Hematopoietic multipotent progenitor cell treated with erythropoietin and hydrocortisone succinate and interleukin-3 and kit ligand, for 17 days (in vitro differentiated cells): ENCODE results near the gene ABHD8.

Experiments used
- DNase-seq: peaks from one replicate; pipeline ENCODE4 v3.0.0-alpha.2; 2015; ENCODE audit warnings: low spot score

Gene ABHD8

GRCh38 chr19:17333611-17334413 is 30.6 kb upstream of the ABHD8 start:
- no peak for DNase-seq

GRCh38 chr19:17332677-17333581 is 29.7 kb upstream of the ABHD8 start:
- DNase-seq = peak; percentile 71

GRCh38 chr19:17332360-17332676 is 29.1 kb upstream of the ABHD8 start:
- DNase-seq = no peak

GRCh38 chr19:17331045-17331558 is 27.9 kb upstream of the ABHD8 start:
- no peak for DNase-seq

- no peak for DNase-seq
Observed at GRCh38 chr19:17330262-17331044, 27.2 kb upstream of the ABHD8 start.

GRCh38 chr19:17329366-17330261 is 26.4 kb upstream of the ABHD8 start:
- no peak for DNase-seq

GRCh38 chr19:17328517-17329365 is 25.5 kb upstream of the ABHD8 start:
- DNase-seq = no peak

GRCh38 chr19:17327654-17328516 is 24.7 kb upstream of the ABHD8 start:
- no peak for DNase-seq

GRCh38 chr19:17327068-17327653 is 23.9 kb upstream of the ABHD8 start:
- no peak for DNase-seq

GRCh38 chr19:17326595-17326966 is 23.4 kb upstream of the ABHD8 start:
- no peak for DNase-seq

GRCh38 chr19:17325881-17326594 is 22.8 kb upstream of the ABHD8 start:
- no peak for DNase-seq

- DNase-seq = no peak
Observed at GRCh38 chr19:17325133-17325532, 21.9 kb upstream of the ABHD8 start.

- DNase-seq = no peak
Observed at GRCh38 chr19:17324357-17325114, 21.3 kb upstream of the ABHD8 start.

- DNase-seq = no peak
Observed at GRCh38 chr19:17323964-17324332, 20.7 kb upstream of the ABHD8 start.

- DNase-seq = no peak
Observed at GRCh38 chr19:17323300-17323963, 20.2 kb upstream of the ABHD8 start.

- DNase-seq = no peak
Observed at GRCh38 chr19:17322854-17323253, 19.6 kb upstream of the ABHD8 start.
